H1 (cell line): ENCODE results near the gene LHPP. TPM values are rescaled to one million over a fixed set of nuclear protein-coding genes. Genes with fewer than 3 reads are reported as not detected.

Experiments
- CTCF ChIA-PET: fragments of 300-600 bp; sonication (Branson Sonifier 250); formaldehyde crosslinking; loops from one replicate; lab custom pipeline; 2021; ENCODE audit not compliant: partially characterized antibody; lab: Charles Lee
- POLR2A ChIA-PET: fragments of 300-600 bp; sonication (Branson Sonifier 250); formaldehyde crosslinking; loops from one replicate; lab custom pipeline; 2021; ENCODE audit warnings: inconsistent platforms; ENCODE audit not compliant: partially characterized antibody; lab: Charles Lee
- DNase-seq, 2 experiments: peaks; one replicate each; pipeline versions ENCODE4 v3.0.0 to v3.0.0-alpha.2; 2010 to 2022; ENCODE audit warnings: low spot score in 2 of 2, low read depth in 1 of 2, mixed read lengths in 1 of 2
- FAIRE-seq: peaks from 2 replicates; lab custom pipeline; 2011; peaks lifted over from hg19 to GRCh38; lab: Jason Lieb, UNC
- H2AFZ ChIP-seq: 2 replicates; pipeline ENCODE4 v1.8.1; 2012; ENCODE audit warnings: low read length, inconsistent platforms
- H2AK5ac ChIP-seq: 2 replicates; pipeline ENCODE4 v1.6.1; 2013; ENCODE audit warnings: low read depth, low read length
- H2BK120ac ChIP-seq: replicated peaks from 2 replicates; pipeline ENCODE3; 2013; ENCODE audit warnings: low read depth, low read length, inconsistent platforms
- H2BK12ac ChIP-seq: 2 replicates; pipeline ENCODE4 v1.6.1; 2013; ENCODE audit warnings: low read depth, low read length
- H2BK15ac ChIP-seq: 2 replicates; pipeline ENCODE4 v1.6.1; 2013; ENCODE audit warnings: low read length
- H2BK20ac ChIP-seq: 2 replicates; pipeline ENCODE4 v1.6.1; 2013; ENCODE audit warnings: low read length
- H2BK5ac ChIP-seq: 2 replicates; pipeline ENCODE4 v1.6.1; 2013; ENCODE audit warnings: low read depth, low read length
- H3K14ac ChIP-seq: 2 replicates; pipeline ENCODE4 v1.6.1; 2013; ENCODE audit warnings: inconsistent platforms; ENCODE audit not compliant: insufficient read length
- H3K18ac ChIP-seq: 2 replicates; pipeline ENCODE4 v1.6.1; 2013; ENCODE audit warnings: low read length; ENCODE audit errors: extremely low read depth
- H3K23ac ChIP-seq: 2 replicates; pipeline ENCODE4 v1.6.1; 2013; ENCODE audit warnings: inconsistent platforms; ENCODE audit not compliant: insufficient read length
- H3K23me2 ChIP-seq: 2 replicates; pipeline ENCODE4 v1.6.1; 2013; ENCODE audit warnings: low read depth, low read length
- H3K27ac ChIP-seq: 2 replicates; pipeline ENCODE4 v1.6.1; 2011; ENCODE audit warnings: low read depth, low read length, inconsistent platforms
- H3K27me3 ChIP-seq, 4 experiments: replicated peaks in 1 of 4; 1 replicate in 1 of 4; 2 replicates in 3 of 4; pipeline versions ENCODE4 v1.6.1 to v1.8.1; 2011 to 2013; ENCODE audit warnings: low read length in 3 of 4, mild to moderate bottlenecking in 3 of 4, inconsistent platforms in 2 of 4, mixed read lengths in 2 of 4, moderate library complexity in 1 of 4; ENCODE audit not compliant: control insufficient read depth in 3 of 4, insufficient read depth in 3 of 4; ENCODE audit errors: extremely low read depth in 1 of 4
- H3K36me3 ChIP-seq, 4 experiments: 2 replicates each; pipeline versions ENCODE4 v1.6.1 to v1.8.1; 2011 to 2013; ENCODE audit warnings: mild to moderate bottlenecking in 4 of 4, low read length in 3 of 4, moderate library complexity in 2 of 4, control low read depth in 1 of 4, inconsistent platforms in 1 of 4; ENCODE audit not compliant: insufficient read depth in 4 of 4, control insufficient read depth in 2 of 4
- H3K4ac ChIP-seq: replicated peaks from 2 replicates; pipeline ENCODE3; 2013; ENCODE audit warnings: low read length, low read depth, mixed read lengths, inconsistent platforms; ENCODE audit not compliant: insufficient read length
- H3K4me1 ChIP-seq, 4 experiments: replicated peaks in 1 of 4; 1 replicate in 1 of 4; 2 replicates in 3 of 4; pipeline versions ENCODE4 v1.6.1 to v1.8.1; 2011 to 2013; ENCODE audit warnings: low read length in 3 of 4, inconsistent platforms in 2 of 4, mixed read lengths in 1 of 4; ENCODE audit not compliant: insufficient read depth in 4 of 4, control insufficient read depth in 3 of 4
- H3K4me2 ChIP-seq, 2 experiments: 2 replicates each; pipeline versions ENCODE4 v1.6.1 to v1.8.1; 2011 to 2013; ENCODE audit warnings: low read depth in 2 of 2, low read length in 2 of 2, control low read depth in 1 of 2, inconsistent platforms in 1 of 2, mild to moderate bottlenecking in 1 of 2; ENCODE audit not compliant: insufficient read depth in 1 of 2
- H3K4me3 ChIP-seq, 4 experiments: fragments of 200-600, 300-600 bp in 1 of 4; sonication (generic), shearing (Covaris generic), sonication (Bioruptor Twin) in 1 of 4; 2 replicates each; pipeline versions ENCODE4 v1.5.1 to v1.8.1; 2011 to 2016; ENCODE audit warnings: low read length in 4 of 4, low read depth in 3 of 4, control low read depth in 2 of 4, inconsistent platforms in 2 of 4, mild to moderate bottlenecking in 2 of 4, mixed read lengths in 1 of 4, moderate library complexity in 1 of 4; ENCODE audit not compliant: insufficient read depth in 2 of 4; ENCODE audit errors: extremely low read depth in 1 of 4
- H3K56ac ChIP-seq: replicated peaks from 2 replicates; pipeline ENCODE3; 2013; ENCODE audit warnings: low read depth, mild to moderate bottlenecking, mixed read lengths, low read length, inconsistent platforms; ENCODE audit not compliant: insufficient read length
- H3K79me1 ChIP-seq: 2 replicates; pipeline ENCODE4 v1.6.1; 2013; ENCODE audit warnings: low read depth, low read length, control low read depth
- H3K79me2 ChIP-seq, 2 experiments: 2 replicates each; pipeline versions ENCODE4 v1.6.1 to v1.8.1; 2012 to 2013; ENCODE audit warnings: low read length in 2 of 2, mild to moderate bottlenecking in 2 of 2, inconsistent platforms in 1 of 2; ENCODE audit not compliant: insufficient read depth in 2 of 2, control insufficient read depth in 1 of 2
- H3K9ac ChIP-seq, 4 experiments: replicated peaks in 1 of 4; 1 replicate in 1 of 4; 2 replicates in 3 of 4; pipeline versions ENCODE4 v1.6.1 to v1.8.1; 2011 to 2013; ENCODE audit warnings: low read depth in 3 of 4, low read length in 3 of 4, control low read depth in 2 of 4, mild to moderate bottlenecking in 2 of 4, moderate library complexity in 2 of 4, inconsistent platforms in 1 of 4; ENCODE audit errors: extremely low read depth in 1 of 4
- H3K9me3 ChIP-seq, 2 experiments: 2 replicates each; pipeline versions ENCODE4 v1.6.1 to v1.8.1; 2012 to 2013; ENCODE audit warnings: mild to moderate bottlenecking in 2 of 2, moderate library complexity in 2 of 2, control low read depth in 1 of 2, inconsistent platforms in 1 of 2, low read depth in 1 of 2, low read length in 1 of 2, mixed read lengths in 1 of 2; ENCODE audit not compliant: insufficient read depth in 2 of 2
- H4K20me1 ChIP-seq, 2 experiments: replicated peaks in 1 of 2; 2 replicates each; pipeline versions ENCODE3 to v1.8.1; 2011 to 2013; ENCODE audit warnings: inconsistent platforms in 2 of 2, low read length in 2 of 2, mild to moderate bottlenecking in 1 of 2; ENCODE audit not compliant: insufficient read depth in 2 of 2, control insufficient read depth in 1 of 2
- H4K5ac ChIP-seq: 2 replicates; pipeline ENCODE4 v1.6.1; 2013; ENCODE audit warnings: low read length, low read depth, mixed read lengths, inconsistent platforms; ENCODE audit not compliant: insufficient read length
- H4K8ac ChIP-seq: 2 replicates; pipeline ENCODE4 v1.8.0; 2013; ENCODE audit warnings: mild to moderate bottlenecking, moderate library complexity, low read length, inconsistent platforms; ENCODE audit not compliant: insufficient read depth; ENCODE audit errors: extremely low read depth
- H4K91ac ChIP-seq: replicated peaks from 2 replicates; pipeline ENCODE3; 2013; ENCODE audit warnings: low read length, mixed read lengths, inconsistent platforms; ENCODE audit not compliant: insufficient read length
- BRCA1 ChIP-seq: IDR thresholded peaks from 2 replicates; pipeline ENCODE4 v1.6.1; 2012; ENCODE audit warnings: low read depth, low read length, improper control_type of control experiment
- EP300 ChIP-seq, 2 experiments: IDR thresholded peaks; 1 replicate in 1 of 2; 2 replicates in 1 of 2; pipeline ENCODE4 v1.6.1; 2011 to 2012; ENCODE audit warnings: low read depth in 2 of 2, low read length in 2 of 2, mild to moderate bottlenecking in 2 of 2, borderline replicate concordance in 1 of 2, inconsistent platforms in 1 of 2, moderate library complexity in 1 of 2
- HDAC6 ChIP-seq: IDR thresholded peaks from one replicate; pipeline ENCODE4 v1.7.1; 2012; ENCODE audit warnings: low read depth, mild to moderate bottlenecking, inconsistent platforms, low read length, moderate library complexity
- KDM5A ChIP-seq: fragments of 200-600 bp; IDR thresholded peaks from 2 replicates; pipeline ENCODE4 v1.7.1; 2012; ENCODE audit warnings: mild to moderate bottlenecking, low read length, inconsistent platforms, mixed read lengths
- NRF1 ChIP-seq: IDR thresholded peaks from 2 replicates; pipeline ENCODE4 v1.6.1; 2011; ENCODE audit warnings: mild to moderate bottlenecking, low read depth, low read length, improper control_type of control experiment
- RFX5 ChIP-seq: IDR thresholded peaks from 2 replicates; pipeline ENCODE4 v1.6.1; 2011; ENCODE audit warnings: low read depth, low read length, improper control_type of control experiment, borderline replicate concordance
- WGBS, 2 experiments: shearing (Covaris generic) in 1 of 2; methylation state at CpG; one replicate each; pipeline versions ENCODE4 v1.1.6 to v1.1.7; 2013 to 2015; ENCODE audit warnings: low lambda C conversion rate in 2 of 2, mixed read lengths in 2 of 2, inconsistent platforms in 1 of 2, low coverage in 1 of 2, missing lambda C conversion rate in 1 of 2; ENCODE audit not compliant: insufficient replicate concordance in 2 of 2, insufficient coverage in 1 of 2, insufficient read length in 1 of 2; ENCODE audit errors: extremely low coverage in 1 of 2, missing lambda C conversion rate in 1 of 2; 5-methylcytosine and 5-hydroxymethylcytosine counted together
- polyA plus RNA-seq, 7 experiments: library from polyadenylated mRNA; depleted of rRNA in 3 of 7; stranded (reverse) in 5 of 7; unstranded in 2 of 7; fragments of >200 nt in 5 of 7; fragments of 200-250 nt in 2 of 7; gene quantifications; 1 replicate in 5 of 7; 2 replicates in 1 of 7; 4 replicates in 1 of 7; pipeline versions ENCODE4 v1.2.1 to v1.2.3, GENCODE V29; 2011 to 2013; ENCODE audit warnings: missing spikeins in 2 of 7, mixed read lengths in 2 of 7
- total RNA-seq: library from RNA; stranded (reverse); fragmentation: NEBNext Ultra II Directional; extraction: Animal tissue kit (Norgen Biotek cat#: 25700); gene quantifications from 2 replicates; pipeline ENCODE4 v1.2.1, GENCODE V29; 2021

The LHPP gene
- total and polyA plus RNA-seq, 2 of the 8 experiments (the other 6 are each of a cell fraction or from before 2014, with no cell fraction given): 26.0 to 45.0 TPM

DNA sequence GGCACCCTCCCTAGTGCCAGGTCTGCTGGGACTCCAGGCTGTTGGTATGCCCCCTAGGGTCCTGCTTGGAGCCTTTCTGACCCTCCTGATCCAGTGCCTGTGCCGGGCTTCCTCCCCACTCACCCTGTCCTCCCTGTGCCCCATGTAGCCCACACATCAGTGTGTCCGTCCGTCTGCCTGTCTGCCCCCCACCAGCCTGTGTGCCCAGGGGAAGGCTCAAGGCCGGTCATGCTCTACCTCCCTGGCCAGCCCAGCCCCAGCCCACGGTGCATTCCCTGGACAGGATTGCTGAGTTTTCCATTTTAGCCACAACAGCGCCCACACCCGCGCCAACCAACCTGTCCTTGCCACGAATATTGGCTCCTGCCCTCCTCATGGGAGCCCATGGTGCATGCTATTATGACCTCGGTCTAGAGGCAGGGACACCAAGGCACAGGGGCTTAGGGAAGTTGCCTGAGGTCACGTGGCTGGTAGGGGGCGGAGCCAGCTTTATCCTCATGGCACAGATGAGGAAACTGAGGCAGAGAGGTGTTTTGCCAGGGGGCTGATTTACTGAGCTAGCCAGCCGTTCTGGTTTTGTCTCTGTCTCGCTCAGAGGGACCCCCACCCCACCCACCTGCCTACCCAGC is 146.6 kb downstream of the LHPP start:
- no peaks in the 10 kb centered on the region; a peak in 1 of 8 replicates for H3K36me3 ChIP-seq
- H4K20me1 ChIP-seq: peaks cover 1 to 8% of the 10 kb centered on the region in 2 experiments
- H3K23me2 ChIP-seq: no peaks in the 10 kb centered on the region; the same call in 1 of the 2 replicates
- H2AFZ ChIP-seq: no peak overlapping the region
- DNase-seq: no peak
- no peak overlapping the region for H3K23ac ChIP-seq
- H3K9ac ChIP-seq: no peak overlapping the region
- no peak for FAIRE-seq
- H3K79me1 ChIP-seq: no peaks in the 10 kb centered on the region
- H2AK5ac ChIP-seq: no peak overlapping the region; the same call in 1 of the 2 replicates
- no peak overlapping the region for H2BK12ac ChIP-seq
- no peak overlapping the region for H3K27ac ChIP-seq
- TF ChIP-seq HDAC6: no peak
- no peak for TF ChIP-seq EP300 (IDR thresholded peaks at IDR 0.05; ENCODE audit: borderline replicate concordance in 1 of 2, low read depth in 2 of 2, low read length in 2 of 2)
- no peak for TF ChIP-seq NRF1
- no peak for TF ChIP-seq RFX5
- no peak for TF ChIP-seq BRCA1
- no peak for TF ChIP-seq KDM5A
- no peak overlapping the region for H2BK120ac ChIP-seq
- H3K14ac ChIP-seq: no peak overlapping the region
- 90% methylated on average over 13 of the region's 14 CpGs; no CpG with 5 or more reads in 1 of the 2 experiments for WGBS, 2 experiments
- no peak overlapping the region for H3K4ac ChIP-seq
- H3K18ac ChIP-seq: no peak overlapping the region
- H3K4me1 ChIP-seq: peaks cover 0 to 2% (median 0%) of the 10 kb centered on the region in 4 experiments; a peak in 3 of 7 replicates
- no peak overlapping the region for H3K4me2 ChIP-seq
- H2BK5ac ChIP-seq: no peak overlapping the region
- H4K5ac ChIP-seq: no peak overlapping the region
- CTCF ChIA-PET: interaction anchor here (1.2 to 2.0 kb wide), 4 partner anchors 47 to 138 kb away, joined by 3 to 5 read pairs (median 4); no protein-coding TSS in a partner anchor
- H2BK20ac ChIP-seq: no peak overlapping the region
- no peaks in the 10 kb centered on the region; a peak in 1 of 7 replicates for H3K27me3 ChIP-seq
- no peak overlapping the region for H3K4me3 ChIP-seq
- no peaks in the 10 kb centered on the region for H3K79me2 ChIP-seq
- H4K91ac ChIP-seq: no peak overlapping the region
- no peaks in the 10 kb centered on the region for H3K9me3 ChIP-seq
- H3K56ac ChIP-seq: no peak overlapping the region
- H2BK15ac ChIP-seq: no peak overlapping the region
- H4K8ac ChIP-seq: no peak overlapping the region; the same call in 1 of the 2 replicates
- POLR2A ChIA-PET: no interaction called here
